Body of pancreas (tissue), 4 donors: ENCODE measurements around the gene ZNF668.

ENCODE experiments used
- CTCF ChIP-seq, 7 experiments: fragments of 450-650 bp in 4 of 7; fragments of 200-600 bp in 3 of 7; sonication (generic) in 3 of 7; IDR thresholded peaks; one replicate each; pipeline ENCODE4 v1.5.1; 2016 to 2019; ENCODE audit warnings: antibody characterized with exemption in 7 of 7
- POLR2A ChIP-seq, 3 donors: fragments of 450-650 bp; IDR thresholded peaks; one replicate each; pipeline ENCODE4 v1.6.1; 2016; ENCODE audit warnings: antibody characterized with exemption in 3 of 3, mild to moderate bottlenecking in 2 of 3

- TF ChIP-seq POLR2A (IDR thresholded peaks at IDR 0.05) (no peak), CTCF (IDR thresholded peaks at IDR 0.05) (no peak)
Observed at GRCh38 chr16:31038993-31039392, 35.0 kb downstream of the ZNF668 start.
